ENCODE data around the gene EMSY. TPM values are rescaled to one million over a fixed set of nuclear protein-coding genes. Genes with fewer than 3 reads are reported as not detected.

Gene EMSY
- total RNA-seq, 5 donors from 2014 or later (not counting 1 experiment from before 2014, with no cell fraction given): 33.4 to 39.0 (median 38.0) TPM

Other genes starting within 250 kb of the EMSY start
- 1 to 10 TPM in 1 of 5 donors, under 1 TPM in 3, not detected in 1; 0.47 to 1.3 (median 0.89) TPM for gene WNT11, start 238.5 kb upstream of the EMSY start, total RNA-seq
- gene THAP12, start 63.9 kb upstream of the EMSY start, total RNA-seq: 10 to 100 TPM; 41.0 to 51.3 (median 49.0) TPM
- 1 to 10 TPM; 4.1 to 8.3 (median 5.9) TPM for gene GVQW3, start 63.7 kb upstream of the EMSY start, total RNA-seq
- 1 to 10 TPM in 3 of 5 donors, under 1 TPM in 2; 0.77 to 3.6 (median 2.2) TPM for gene LRRC32, start 225.7 kb downstream of the EMSY start, total RNA-seq